GM21390 (cell line): ENCODE data around the gene CTRB1.

Experiments
- ATAC-seq: cut with Tn5 transposase; IDR thresholded peaks from one replicate; pipeline ENCODE4 v1.9.1; 2021; ENCODE audit not compliant: unreplicated experiment

Gene CTRB1

DNA sequence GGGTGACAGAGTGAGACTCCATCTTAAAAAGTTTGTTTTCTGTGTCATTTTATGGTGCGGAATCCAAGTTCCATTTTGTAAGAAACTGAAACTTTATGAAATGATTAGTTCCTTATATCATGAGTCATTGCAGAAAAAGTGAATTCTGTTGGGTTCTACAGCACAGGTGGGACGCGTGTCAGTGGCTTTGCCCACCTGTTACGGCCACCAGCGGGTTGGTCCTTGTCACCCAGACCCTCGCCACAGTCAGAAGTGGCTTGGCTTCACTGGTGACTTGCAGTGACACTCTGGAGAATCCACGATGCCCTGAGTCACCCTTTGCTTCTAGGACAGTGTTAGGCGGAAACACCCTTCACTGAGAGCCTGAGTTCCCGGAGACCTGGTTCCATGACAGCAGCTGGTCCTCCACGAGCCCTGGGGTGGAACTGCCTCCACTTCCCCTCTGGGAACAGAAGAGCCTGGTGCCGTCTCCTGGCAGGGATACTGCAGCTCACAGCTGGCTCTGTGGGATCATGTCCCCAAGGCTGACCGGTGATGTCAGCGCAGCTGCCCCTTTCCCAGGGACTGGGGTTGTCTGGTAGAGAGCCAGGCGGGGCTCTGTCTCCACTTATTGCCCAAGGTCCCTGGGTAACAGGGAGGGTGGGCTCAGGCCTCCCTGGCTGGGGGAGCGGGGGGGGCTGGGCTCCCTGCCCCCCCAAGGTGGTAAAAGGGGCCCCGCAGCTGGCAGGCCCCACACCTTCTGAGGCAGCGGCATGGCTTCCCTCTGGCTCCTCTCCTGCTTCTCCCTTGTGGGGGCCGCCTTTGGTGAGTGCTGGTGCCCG is at the start of gene CTRB1:
Gene CTRB1 (plus strand): TSS at position 733 of the 821 bp plus-strand sequence. CDS start 20 bp downstream, at position 753.
- ATAC-seq: no peak

- ATAC-seq: no peak
These were observed 48.8 kb upstream of the CTRB1 start for GRCh38 chr16:75169899-75170405.

DNA sequence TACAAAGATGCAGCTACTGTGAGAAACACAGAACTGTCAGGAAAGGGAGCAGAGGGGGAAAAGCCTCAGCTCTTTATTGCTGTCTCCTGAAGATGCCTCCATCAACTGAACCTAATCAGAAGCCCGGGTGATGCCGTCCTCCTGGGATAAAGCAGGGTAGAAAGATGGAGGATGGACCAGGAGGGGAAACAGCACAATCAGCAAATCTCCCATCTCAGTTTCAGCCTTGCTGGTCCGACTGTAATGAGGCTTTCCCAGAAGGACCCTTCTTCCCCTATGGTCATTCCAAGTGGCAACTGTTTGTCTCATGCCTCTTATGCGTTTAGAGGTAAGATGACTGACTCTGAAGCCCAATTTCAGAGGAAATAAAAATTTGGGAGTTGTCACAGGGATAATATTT is 46.2 kb upstream of the CTRB1 start:
- no peak for ATAC-seq

GRCh38 chr16:75175074-75175473 is 43.7 kb upstream of the CTRB1 start:
- no peak for ATAC-seq

DNA sequence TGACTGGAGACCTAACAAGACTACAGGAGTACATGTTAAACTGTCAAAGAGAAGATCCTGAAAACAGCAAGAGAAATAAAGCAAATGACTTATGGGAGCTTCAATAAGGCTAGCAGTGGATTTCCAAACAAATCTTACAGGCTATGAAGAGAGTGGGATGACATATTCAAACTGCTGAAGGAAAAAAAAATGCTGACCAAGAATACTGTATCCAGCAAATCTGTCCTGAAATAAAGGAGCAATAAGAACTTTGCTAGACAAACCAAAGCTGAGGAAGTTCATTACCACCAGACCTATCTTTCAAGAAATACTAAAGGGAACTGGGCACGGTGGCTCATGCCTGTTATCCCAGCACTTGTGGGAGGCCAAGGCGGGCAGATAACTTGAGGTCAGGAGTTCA is 41.9 kb upstream of the CTRB1 start:
- no peak for ATAC-seq

DNA sequence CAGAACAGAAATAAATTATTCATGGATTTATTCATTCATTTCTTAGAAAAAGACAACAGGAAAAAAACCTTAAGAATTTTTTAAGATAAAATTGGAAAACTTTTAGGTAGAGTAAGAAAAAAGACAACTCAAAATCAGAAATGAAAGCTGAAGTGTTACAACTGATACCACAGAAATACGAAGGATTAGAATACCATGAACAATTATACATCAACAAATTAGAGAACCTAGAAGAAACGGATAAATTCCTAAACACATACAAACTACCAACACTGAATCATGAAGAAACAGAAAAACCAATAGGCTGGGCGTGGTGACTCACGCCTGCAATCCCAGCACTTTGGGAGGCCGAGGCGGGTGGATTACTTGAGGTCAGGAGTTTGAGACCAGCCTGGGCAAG is 39.6 kb upstream of the CTRB1 start:
- no peak for ATAC-seq

GRCh38 chr16:75181630-75182029 is 37.2 kb upstream of the CTRB1 start:
- ATAC-seq: no peak

- no peak for ATAC-seq
These were observed 29.8 kb upstream of the CTRB1 start for GRCh38 chr16:75188832-75189477.

GRCh38 chr16:75189638-75190245 is 29.0 kb upstream of the CTRB1 start:
- no peak for ATAC-seq

- no peak for ATAC-seq
These were observed 26.1 kb upstream of the CTRB1 start for GRCh38 chr16:75192606-75193264.

DNA sequence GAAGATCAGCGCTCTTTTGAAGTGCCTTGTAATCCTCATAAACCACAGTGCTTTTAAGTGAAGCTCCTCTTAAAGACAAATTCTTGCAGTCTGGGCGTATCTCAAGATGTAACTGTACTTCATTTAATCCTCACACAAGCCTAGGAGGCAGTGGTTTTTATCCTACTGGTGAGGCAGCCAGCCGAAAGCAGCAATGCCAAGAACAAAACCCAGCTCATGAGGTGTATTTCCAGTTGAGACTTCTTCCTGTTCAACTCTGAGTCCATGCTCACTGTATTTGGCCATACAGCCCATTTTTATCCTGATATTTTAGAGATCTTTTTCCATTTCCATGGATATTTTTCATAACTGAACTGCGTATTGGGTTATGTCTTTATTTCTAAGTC is 25.5 kb upstream of the CTRB1 start:
- ATAC-seq: no peak

DNA sequence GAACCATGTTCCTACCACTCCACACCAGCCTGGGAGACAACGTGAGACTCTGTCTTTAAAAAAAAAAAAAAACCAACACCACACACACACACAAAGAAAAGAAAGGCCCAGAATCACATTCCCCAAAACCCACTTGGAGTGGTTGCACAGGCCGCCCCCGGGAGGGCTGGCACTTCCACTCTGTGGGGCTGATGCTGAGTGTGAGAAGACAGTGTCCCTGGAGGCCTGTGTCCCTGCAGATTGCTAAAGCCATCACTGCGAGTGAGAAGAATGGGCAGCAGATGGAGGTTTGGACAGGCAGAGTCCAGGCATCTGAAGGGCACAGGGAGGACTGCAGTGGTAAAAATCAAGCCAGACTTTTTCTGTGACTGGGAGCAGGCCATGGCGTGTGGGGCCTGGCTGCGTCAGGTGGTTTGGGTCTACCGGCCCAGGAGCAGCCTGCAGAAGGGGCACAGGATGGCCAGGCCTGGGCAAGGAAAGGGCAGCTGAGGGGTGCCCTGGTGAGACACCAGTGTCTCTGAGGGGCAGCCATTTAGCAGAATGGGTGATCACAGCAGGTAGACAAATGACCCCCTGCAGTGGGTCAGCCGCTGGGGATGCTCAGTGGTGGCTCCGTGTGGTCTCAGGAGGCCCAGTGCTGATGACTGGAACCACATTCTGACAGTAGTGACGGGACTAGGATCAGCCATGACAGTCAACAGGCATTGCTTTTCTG is 24.9 kb upstream of the CTRB1 start:
- no peak for ATAC-seq

GRCh38 chr16:75195811-75196790 is 22.7 kb upstream of the CTRB1 start:
- no peak for ATAC-seq

GRCh38 chr16:75196836-75197235 is 22.0 kb upstream of the CTRB1 start:
- no peak for ATAC-seq

GRCh38 chr16:75197522-75198134 is 21.2 kb upstream of the CTRB1 start:
- no peak for ATAC-seq

- ATAC-seq: no peak
These were observed 20.6 kb upstream of the CTRB1 start for GRCh38 chr16:75198135-75198600.

DNA sequence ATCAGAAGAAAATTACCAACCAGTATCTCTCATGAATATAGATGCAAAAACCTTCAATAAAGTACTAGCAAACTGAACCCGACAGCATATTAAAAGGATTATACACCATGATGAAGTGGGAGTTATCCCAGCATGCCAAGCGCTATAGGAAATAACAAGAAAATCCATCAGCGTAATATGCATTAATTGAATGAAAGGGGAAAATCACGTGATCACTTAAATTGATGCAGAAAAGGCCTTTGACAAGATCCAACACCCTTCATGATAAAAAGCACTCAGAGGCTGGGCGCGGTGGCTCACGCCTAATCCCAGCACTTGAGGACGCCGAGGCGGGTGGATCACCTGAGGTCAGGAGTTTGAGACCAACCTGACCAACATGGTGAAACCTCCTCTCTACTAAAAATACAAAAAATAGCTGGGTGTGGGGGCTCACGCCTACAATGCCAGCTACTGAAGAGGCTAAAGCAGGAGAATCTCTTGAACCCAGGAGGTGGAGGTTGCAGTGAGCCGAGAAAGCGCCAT is 16.7 kb upstream of the CTRB1 start:
- ATAC-seq: no peak

DNA sequence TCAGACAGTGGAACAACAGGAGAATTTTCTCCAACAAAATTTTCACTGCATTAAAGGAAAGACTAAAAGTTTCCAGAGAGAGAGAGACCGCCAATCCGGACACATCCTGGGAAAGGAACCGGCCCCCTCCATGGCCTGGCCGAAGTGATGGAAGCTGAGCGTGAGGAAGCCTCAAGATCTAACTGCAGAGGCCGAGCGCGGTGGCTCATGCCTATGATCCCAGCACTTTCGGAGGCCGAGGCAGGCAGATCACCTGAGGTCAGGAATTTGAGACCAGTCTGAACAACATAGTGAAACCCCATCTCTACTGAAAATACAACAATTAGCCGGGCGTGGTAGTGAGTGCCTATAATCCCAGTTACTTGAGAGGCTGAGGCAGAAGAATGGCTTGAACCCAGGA is 15.7 kb upstream of the CTRB1 start:
- no peak for ATAC-seq
